Measurements from ENCODE around the gene LRRC28.

Gene LRRC28

GRCh38 chr15:99250001-99250400 is 1.3 kb upstream of the LRRC28 start:
- no peak for DNase-seq (ENCODE audit: low spot score)
- TF ChIP-seq CTCF (IDR thresholded peaks at IDR 0.05; ENCODE audit: extremely low read depth, missing control alignments), result no peak

GRCh38 chr15:99250494-99250856 is 806 bp upstream of the LRRC28 start:
- no peak for DNase-seq (ENCODE audit: low spot score)
- no peak for TF ChIP-seq CTCF (IDR thresholded peaks at IDR 0.05; ENCODE audit: extremely low read depth, missing control alignments)

GRCh38 chr15:99252326-99252725 is 1.0 kb downstream of the LRRC28 start:
- TF ChIP-seq CTCF (IDR thresholded peaks at IDR 0.05; ENCODE audit: extremely low read depth, missing control alignments), result no peak

GRCh38 chr15:99253381-99254090 is 2.3 kb downstream of the LRRC28 start:
- no peak for TF ChIP-seq CTCF (IDR thresholded peaks at IDR 0.05; ENCODE audit: extremely low read depth, missing control alignments)
- peak; percentile 30 for DNase-seq (ENCODE audit: low spot score)

More at GRCh38 chr15:99252326-99252725, 1.0 kb downstream of the LRRC28 start:
- no peak for DNase-seq (ENCODE audit: low spot score)

GRCh38 chr15:99257107-99257750 is 5.9 kb downstream of the LRRC28 start:
- no peak for DNase-seq (ENCODE audit: low spot score)
- no peak for TF ChIP-seq CTCF (IDR thresholded peaks at IDR 0.05; ENCODE audit: extremely low read depth, missing control alignments)

GRCh38 chr15:99264125-99264524 is 12.8 kb downstream of the LRRC28 start:
- TF ChIP-seq CTCF (IDR thresholded peaks at IDR 0.05; ENCODE audit: extremely low read depth, missing control alignments), result no peak
- DNase-seq (ENCODE audit: low spot score), result no peak

- no peak for TF ChIP-seq CTCF (IDR thresholded peaks at IDR 0.05; ENCODE audit: extremely low read depth, missing control alignments)
- no peak for DNase-seq (ENCODE audit: low spot score)
These were observed 14.3 kb downstream of the LRRC28 start for GRCh38 chr15:99265541-99266070.

Measured in GM20000 (cell line).